GM19324 (cell line): ENCODE data around the gene VCAN.

Source experiments
- ATAC-seq: cut with Tn5 transposase; IDR thresholded peaks from one replicate; pipeline ENCODE4 v1.9.1; 2021; ENCODE audit warnings: mild to moderate bottlenecking, moderate library complexity; ENCODE audit not compliant: unreplicated experiment, low FRiP score

VCAN gene

DNA sequence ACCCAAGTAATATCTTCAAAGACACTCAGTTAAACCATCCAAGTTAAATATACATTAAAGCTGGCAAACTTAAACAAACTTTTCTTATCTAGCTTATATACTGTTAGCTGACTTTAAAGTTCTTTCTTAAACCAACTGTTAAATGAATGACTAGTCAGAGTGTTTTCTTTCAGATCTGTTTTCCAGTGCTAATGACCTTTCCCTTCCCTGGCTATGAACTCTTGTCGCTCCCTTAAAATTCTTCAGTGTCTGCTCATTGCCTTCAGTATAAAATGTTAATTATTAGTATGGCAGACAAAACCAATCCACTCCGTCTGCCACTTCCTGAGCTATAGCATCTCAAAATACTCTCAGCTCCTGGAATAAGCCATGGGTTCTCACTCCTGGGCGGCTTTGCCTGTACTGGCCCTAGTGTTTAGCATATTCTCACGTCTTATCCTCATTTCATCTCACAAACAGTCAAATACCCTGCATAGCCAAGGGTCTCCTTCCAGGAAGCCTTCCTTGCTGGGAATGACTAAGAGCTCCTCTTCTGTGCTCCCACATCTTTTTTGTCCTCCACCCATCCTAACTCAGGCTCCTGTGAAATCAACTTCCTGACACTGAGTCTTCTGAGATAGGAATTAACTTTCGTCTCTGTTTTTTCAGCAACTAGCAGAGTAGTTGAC lies 87.7 kb downstream of the VCAN start:
- no peak for ATAC-seq

- ATAC-seq = no peak
Observed at GRCh38 chr5:83562071-83562606, 90.6 kb downstream of the VCAN start.

GRCh38 chr5:83562791-83563557 lies 91.4 kb downstream of the VCAN start:
- ATAC-seq = no peak

DNA sequence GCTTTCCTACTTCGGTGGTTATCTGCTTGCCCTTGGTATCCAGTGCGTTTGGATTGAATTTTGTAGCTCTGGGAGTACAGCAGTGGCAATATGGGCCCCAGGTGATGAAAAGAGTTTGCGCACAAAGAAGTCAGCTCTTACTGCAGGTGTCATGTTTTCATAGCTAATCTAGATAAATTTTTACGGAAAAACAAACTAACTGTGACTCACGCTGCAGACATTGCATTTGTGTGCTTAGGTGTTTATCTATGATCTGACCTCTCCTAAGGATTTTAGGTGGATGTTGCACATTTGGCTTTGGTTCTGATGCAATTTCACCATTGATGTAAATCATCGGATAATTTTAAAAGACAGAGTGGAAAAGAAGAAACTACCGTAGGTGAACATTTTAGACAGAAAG lies 92.1 kb downstream of the VCAN start:
- no peak for ATAC-seq

- ATAC-seq = no peak
Observed at GRCh38 chr5:83564069-83564749, 92.7 kb downstream of the VCAN start.

- ATAC-seq = no peak
Observed at GRCh38 chr5:83567741-83568140, 96.2 kb downstream of the VCAN start.

DNA sequence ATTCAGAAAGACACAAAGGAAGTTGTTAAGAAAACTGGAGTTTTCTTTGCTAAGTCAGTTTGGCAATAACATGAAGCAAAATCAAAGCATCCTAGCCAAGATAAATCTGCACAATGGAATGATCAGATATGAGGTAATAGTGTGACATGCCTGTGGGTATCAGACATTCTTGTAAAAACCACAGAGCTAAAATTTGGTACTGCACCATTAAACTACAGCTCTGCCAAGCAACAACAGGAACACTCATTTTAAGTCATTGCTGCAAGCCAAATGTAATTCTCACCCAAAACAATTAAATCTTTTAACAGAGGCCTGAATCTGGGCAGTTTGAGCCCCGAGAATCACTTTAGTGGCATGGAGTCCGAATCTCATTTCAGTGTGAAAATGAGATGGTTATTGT lies 96.6 kb downstream of the VCAN start:
- no peak for ATAC-seq

DNA sequence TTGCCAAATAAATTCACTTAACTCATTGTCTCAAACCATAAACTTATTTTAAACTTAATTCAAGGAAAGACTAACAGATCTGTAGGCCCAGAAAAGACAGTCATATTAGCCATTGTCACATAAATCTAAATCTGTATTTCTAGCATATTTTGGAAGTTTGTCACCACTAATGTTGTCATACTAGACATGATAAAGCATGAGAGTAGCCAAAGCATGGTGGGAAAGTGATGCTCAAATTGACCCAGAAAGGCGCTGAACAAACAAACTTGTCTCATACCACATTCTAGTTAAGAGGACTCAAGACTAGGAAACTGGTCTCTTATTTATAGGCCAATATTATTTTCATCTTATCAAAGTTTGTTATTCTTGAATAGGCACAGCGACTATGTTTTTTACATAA lies 99.4 kb downstream of the VCAN start:
- no peak for ATAC-seq

DNA sequence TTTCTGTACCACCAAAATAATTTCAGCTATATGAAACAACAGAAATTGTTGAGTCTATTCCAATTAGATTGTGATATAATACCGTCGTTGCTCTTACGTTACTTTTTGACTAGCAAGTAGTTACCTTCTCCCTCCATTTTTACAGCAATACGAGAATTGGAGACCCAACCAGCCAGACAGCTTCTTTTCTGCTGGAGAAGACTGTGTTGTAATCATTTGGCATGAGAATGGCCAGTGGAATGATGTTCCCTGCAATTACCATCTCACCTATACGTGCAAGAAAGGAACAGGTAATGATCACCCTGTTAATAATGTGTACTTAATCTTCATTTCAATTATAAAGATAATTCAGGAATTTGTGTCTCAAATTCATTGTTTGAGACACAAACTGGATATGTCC lies 100.7 kb downstream of the VCAN start:
- no peak for ATAC-seq

DNA sequence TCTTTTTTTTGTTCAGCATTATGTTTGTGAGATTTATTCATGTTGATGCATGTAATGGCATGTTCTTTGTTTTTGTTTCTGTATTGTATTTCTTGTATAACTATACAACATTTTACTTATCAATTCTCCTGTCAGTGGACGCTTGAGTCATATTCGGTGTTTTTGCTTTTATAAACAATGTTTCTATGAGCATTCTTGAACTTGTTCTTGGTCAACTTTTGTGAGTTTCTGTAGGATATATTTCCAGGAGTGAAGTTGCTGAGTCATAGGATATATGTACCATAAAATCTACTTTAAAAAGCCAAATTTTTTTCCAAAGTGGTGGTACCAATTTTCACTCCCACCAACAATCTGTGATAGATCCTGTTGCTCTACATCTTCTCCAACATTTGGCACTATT lies 104.8 kb downstream of the VCAN start:
- ATAC-seq = no peak

DNA sequence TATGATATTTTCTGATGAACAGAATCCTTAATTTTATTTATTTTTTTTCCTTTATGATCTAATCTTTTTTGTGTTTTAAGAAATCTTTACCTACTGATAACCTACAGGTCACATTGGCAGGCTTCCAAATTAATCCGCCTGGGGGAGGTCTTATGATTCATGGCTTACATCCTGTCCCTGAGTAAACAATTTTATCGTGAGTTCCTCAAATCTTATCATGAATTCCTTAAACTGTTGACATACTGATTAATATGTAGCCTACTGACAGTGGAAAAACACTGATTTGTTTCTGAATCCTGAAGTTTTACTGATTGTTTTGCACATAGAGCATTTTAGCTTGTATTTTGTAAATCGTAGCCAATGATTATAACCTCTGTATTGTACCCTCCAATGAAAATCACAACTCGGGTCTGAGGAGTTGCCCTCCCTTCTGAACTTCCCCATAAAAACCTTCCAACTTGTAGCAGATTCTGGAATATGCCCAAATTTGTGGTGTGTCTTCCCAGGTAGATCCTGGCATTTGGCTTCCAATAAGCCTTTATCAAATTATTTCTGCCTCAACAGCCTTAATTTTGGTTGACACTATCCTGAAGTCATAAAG lies 105.6 kb downstream of the VCAN start:
- no peak for ATAC-seq

DNA sequence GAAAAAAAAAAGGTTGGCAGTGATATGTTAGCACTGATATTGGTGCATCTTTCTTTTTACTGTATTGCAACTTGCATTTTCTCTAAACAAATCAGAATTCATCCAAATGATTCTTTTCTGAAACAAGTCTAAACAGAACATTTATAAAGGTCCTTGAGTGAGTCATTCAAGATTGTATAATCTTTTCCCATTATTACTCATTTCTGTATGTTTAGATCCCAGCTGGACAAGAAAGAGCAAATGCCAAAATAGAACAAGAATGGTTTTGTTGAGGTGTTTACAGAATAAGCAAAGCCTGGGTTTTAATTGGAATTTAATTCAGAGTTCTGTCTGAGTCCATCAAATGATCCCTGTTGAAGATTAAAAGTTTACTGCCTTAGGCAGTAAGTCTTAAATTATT lies 112.3 kb downstream of the VCAN start:
- ATAC-seq = no peak

GRCh38 chr5:83586874-83587776 lies 115.6 kb downstream of the VCAN start:
- no peak for ATAC-seq

DNA sequence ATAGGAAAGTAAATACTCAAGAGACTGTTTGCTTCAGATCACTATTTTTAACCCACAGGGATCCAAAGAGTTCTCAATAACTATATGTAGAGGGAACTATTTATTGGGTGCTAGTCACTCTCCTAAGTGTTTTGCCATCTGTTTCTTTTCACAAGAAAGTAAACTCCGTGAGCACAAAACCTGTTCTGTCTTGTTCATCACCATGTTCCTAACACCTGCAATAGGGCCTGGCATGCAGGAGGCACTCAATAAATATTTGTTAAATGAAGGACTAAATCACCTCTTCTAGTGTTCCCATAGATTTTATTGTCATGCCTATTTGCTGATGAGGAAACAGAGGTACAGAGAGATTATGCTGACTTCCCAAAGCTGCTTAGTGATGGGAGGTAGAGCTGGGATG lies 118.2 kb downstream of the VCAN start:
- no peak for ATAC-seq

GRCh38 chr5:83590966-83591365 lies 119.4 kb downstream of the VCAN start:
- ATAC-seq = no peak

DNA sequence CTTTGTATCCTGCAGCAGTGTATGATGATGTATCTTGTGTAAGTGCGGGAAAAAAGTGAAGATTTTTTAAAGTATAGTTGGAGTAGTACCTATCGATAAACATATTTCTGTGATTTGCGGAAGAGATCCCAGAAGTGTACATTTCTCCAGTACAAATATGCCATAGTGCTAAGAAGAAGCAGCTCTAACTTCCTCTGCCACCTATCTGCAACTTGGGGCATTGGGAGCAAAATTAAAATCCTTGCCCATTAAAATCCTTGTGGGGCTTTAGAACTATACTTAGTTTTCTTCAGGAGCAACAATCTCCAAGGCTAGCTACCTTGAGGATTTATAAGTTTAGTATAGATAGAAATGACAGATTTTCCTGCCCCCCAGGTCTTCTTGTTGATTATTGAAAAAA lies 123.7 kb downstream of the VCAN start:
- ATAC-seq = no peak

DNA sequence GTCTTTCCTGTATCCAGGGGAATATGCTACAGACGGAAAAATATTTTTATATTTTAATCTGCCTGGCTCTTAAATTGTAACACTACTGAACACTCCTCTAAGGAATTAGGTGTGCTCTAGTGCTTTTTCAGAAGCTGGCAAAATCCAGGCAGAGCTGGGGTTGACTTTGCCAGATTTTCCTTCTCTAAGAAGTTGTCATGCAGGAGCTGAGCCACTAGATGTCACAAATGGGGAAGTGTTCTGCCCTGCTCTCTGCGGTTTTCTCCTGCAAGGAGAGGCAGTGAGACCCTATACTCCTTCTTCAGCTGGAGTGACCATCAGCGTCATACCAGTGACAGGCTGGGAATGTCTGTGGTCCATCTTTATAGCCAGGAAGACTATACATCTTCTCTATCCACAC lies 136.6 kb downstream of the VCAN start:
- ATAC-seq = no peak

DNA sequence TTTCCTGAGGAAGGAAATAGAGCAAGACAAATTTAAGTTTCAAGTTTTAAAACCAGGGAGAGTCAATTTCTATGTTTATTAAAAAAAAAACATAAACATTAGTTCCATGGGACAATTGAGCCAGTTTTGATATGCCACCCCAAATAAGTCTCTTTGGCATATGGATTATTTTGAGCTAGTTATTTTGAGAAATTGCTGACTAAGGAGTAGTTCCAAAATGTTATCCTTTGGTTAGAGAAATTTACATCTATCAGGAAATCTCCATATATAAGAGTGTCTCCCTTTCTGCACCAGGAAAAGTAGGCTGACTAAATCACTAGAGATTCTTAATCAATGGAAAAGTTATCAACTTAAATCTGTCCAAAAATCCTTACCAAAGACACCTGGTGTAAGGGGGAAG lies 143.3 kb downstream of the VCAN start:
- ATAC-seq = no peak

- no peak for ATAC-seq
Observed at GRCh38 chr5:83628360-83628759, 156.8 kb downstream of the VCAN start.
